Trophoblast cell (in vitro differentiated cells and primary cell): ENCODE results near the gene CEL.

ENCODE experiments used
- DNase-seq, 2 donors: peaks; one replicate each; pipeline ENCODE4 v3.0.0-alpha.2; 2016
- H2AFZ ChIP-seq: 2 replicates; pipeline ENCODE4 v1.6.1; 2013; ENCODE audit warnings: low read length, moderate library complexity, mild to moderate bottlenecking; ENCODE audit not compliant: insufficient read depth, poor library complexity
- H2AK5ac ChIP-seq: 2 replicates; pipeline ENCODE4 v1.6.1; 2013; ENCODE audit warnings: mild to moderate bottlenecking, low read length
- H2BK120ac ChIP-seq: 2 replicates; pipeline ENCODE4 v1.6.1; 2013; ENCODE audit warnings: low read length, mild to moderate bottlenecking, moderate library complexity; ENCODE audit not compliant: insufficient read depth, poor library complexity
- H2BK12ac ChIP-seq: 2 replicates; pipeline ENCODE4 v1.6.1; 2013; ENCODE audit warnings: mild to moderate bottlenecking, low read length, moderate library complexity
- H2BK5ac ChIP-seq: 2 replicates; pipeline ENCODE4 v1.6.1; 2013; ENCODE audit warnings: low read length, low read depth, moderate library complexity, mild to moderate bottlenecking; ENCODE audit not compliant: poor library complexity
- H3K14ac ChIP-seq: 2 replicates; pipeline ENCODE4 v1.6.1; 2013; ENCODE audit warnings: mild to moderate bottlenecking, low read length
- H3K18ac ChIP-seq: 2 replicates; pipeline ENCODE4 v1.6.1; 2013; ENCODE audit warnings: mild to moderate bottlenecking, low read length
- H3K23ac ChIP-seq: 2 replicates; pipeline ENCODE4 v1.6.1; 2013; ENCODE audit warnings: low read length
- H3K27ac ChIP-seq: 2 replicates; pipeline ENCODE4 v1.5.1; 2013; ENCODE audit warnings: low read depth, mild to moderate bottlenecking, inconsistent platforms, low read length, moderate library complexity
- H3K27me3 ChIP-seq: 2 replicates; pipeline ENCODE4 v1.6.1; 2013; ENCODE audit warnings: inconsistent platforms, mild to moderate bottlenecking, low read length, moderate library complexity; ENCODE audit not compliant: insufficient read depth
- H3K36me3 ChIP-seq, 2 experiments: 1 replicate in 1 of 2; 2 replicates in 1 of 2; pipeline ENCODE4 v1.6.1; 2013; ENCODE audit warnings: low read length in 2 of 2, mild to moderate bottlenecking in 2 of 2, moderate library complexity in 1 of 2; ENCODE audit not compliant: insufficient read depth in 2 of 2, control insufficient read depth in 1 of 2
- H3K4ac ChIP-seq: 2 replicates; pipeline ENCODE4 v1.6.1; 2013; ENCODE audit warnings: low read depth, mild to moderate bottlenecking, low read length, moderate library complexity
- H3K4me1 ChIP-seq, 2 experiments: 1 replicate in 1 of 2; 2 replicates in 1 of 2; pipeline ENCODE4 v1.6.1; 2013; ENCODE audit warnings: low read length in 2 of 2, mild to moderate bottlenecking in 2 of 2, moderate library complexity in 1 of 2; ENCODE audit not compliant: insufficient read depth in 2 of 2, control insufficient read depth in 1 of 2
- H3K4me2 ChIP-seq: 2 replicates; pipeline ENCODE4 v1.6.1; 2013; ENCODE audit warnings: inconsistent platforms, mild to moderate bottlenecking, low read length, moderate library complexity
- H3K4me3 ChIP-seq: 2 replicates; pipeline ENCODE4 v1.5.1; 2013; ENCODE audit warnings: mild to moderate bottlenecking, low read depth, low read length, inconsistent platforms
- H3K79me1 ChIP-seq: one replicate; pipeline ENCODE4 v1.6.1; 2013; ENCODE audit warnings: low read length
- H3K79me2 ChIP-seq: 2 replicates; pipeline ENCODE4 v1.6.1; 2013; ENCODE audit warnings: low read length, mild to moderate bottlenecking; ENCODE audit not compliant: control insufficient read depth, insufficient read depth, poor library complexity
- H3K9ac ChIP-seq: 2 replicates; pipeline ENCODE4 v1.6.1; 2013; ENCODE audit warnings: mild to moderate bottlenecking, low read length
- H3K9me3 ChIP-seq: 2 replicates; pipeline ENCODE4 v1.6.1; 2013; ENCODE audit warnings: low read depth, mild to moderate bottlenecking, control low read depth, inconsistent platforms, low read length; ENCODE audit not compliant: insufficient read depth
- H4K12ac ChIP-seq: 2 replicates; pipeline ENCODE4 v1.6.1; 2013; ENCODE audit warnings: low read depth, mild to moderate bottlenecking, low read length, moderate library complexity
- H4K8ac ChIP-seq: 2 replicates; pipeline ENCODE4 v1.6.1; 2013; ENCODE audit warnings: low read depth, mild to moderate bottlenecking, low read length, moderate library complexity
- H4K91ac ChIP-seq: one replicate; pipeline ENCODE4 v1.6.1; 2013; ENCODE audit warnings: low read depth, mild to moderate bottlenecking, low read length, moderate library complexity
- WGBS: extraction: QIAGEN DNeasy Blood & Tissue Kit; methylation state at CpG from one replicate; pipeline ENCODE4 v1.1.7; 2013; ENCODE audit warnings: missing lambda C conversion rate; ENCODE audit not compliant: insufficient read length, insufficient coverage; ENCODE audit errors: extremely low coverage; 5-methylcytosine and 5-hydroxymethylcytosine counted together

The CEL gene

DNA sequence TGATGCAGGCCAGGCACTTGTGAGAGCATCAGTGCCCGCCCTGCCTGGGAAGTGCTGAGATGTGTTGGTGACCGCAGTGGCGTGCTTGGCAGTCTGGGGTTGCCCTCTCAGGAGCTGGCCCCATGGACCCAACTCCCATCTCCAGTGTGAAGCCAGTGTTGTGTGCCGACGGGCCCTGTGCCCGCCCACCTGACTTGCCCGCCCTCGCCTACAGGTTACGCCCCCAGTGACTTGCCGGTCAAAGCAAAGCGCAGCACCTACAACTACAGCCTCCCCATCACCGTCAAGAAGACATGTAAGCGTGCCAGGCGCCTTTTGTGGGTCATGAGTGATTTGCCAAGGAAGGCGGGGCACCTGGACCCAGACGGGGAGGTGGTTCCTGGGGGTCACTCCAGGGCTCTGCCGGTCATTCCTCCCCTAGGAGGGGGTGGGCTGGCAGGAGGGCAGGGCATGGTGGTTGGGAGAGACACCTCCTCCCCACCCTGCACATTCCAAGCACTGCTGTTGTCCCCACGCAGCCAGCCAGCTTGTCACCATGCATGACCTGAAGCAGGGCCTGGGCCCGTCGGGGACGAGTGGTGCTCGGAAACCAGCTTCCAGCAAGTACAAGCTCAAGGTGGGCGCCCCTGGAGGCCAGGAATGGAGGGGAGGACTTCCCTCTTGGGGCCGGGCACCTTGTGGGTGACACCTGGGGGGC, 7.4 kb upstream of the CEL start:
- no peak overlapping the region for H3K18ac ChIP-seq
- no peak overlapping the region for H3K23ac ChIP-seq
- H3K79me1 ChIP-seq = no peaks in the 10 kb centered on the region
- H3K27ac ChIP-seq = no peak overlapping the region
- no peak overlapping the region for H4K8ac ChIP-seq
- H3K9ac ChIP-seq = no peak overlapping the region
- H3K27me3 ChIP-seq = no peaks in the 10 kb centered on the region
- H3K4me1 ChIP-seq = no peaks in the 10 kb centered on the region
- DNase-seq = no peak
- H2AFZ ChIP-seq = no peak overlapping the region
- H3K4me3 ChIP-seq = peak overlapping the region; percentile 51
- no peak overlapping the region for H4K12ac ChIP-seq
- H2AK5ac ChIP-seq = no peak overlapping the region
- H3K14ac ChIP-seq = no peak overlapping the region
- H3K79me2 ChIP-seq = no peaks in the 10 kb centered on the region
- no peak overlapping the region for H2BK5ac ChIP-seq
- no peak overlapping the region for H3K4ac ChIP-seq
- no CpG with 5 or more reads among the region's 24 CpGs for WGBS
- no peak overlapping the region for H4K91ac ChIP-seq
- peaks cover 82 to 88% of the 10 kb centered on the region in 2 experiments for H3K36me3 ChIP-seq
- H2BK12ac ChIP-seq = no peak overlapping the region
- H3K9me3 ChIP-seq = peaks cover 2% of the 10 kb centered on the region
- no peak overlapping the region for H2BK120ac ChIP-seq
- H3K4me2 ChIP-seq = no peak overlapping the region

DNA sequence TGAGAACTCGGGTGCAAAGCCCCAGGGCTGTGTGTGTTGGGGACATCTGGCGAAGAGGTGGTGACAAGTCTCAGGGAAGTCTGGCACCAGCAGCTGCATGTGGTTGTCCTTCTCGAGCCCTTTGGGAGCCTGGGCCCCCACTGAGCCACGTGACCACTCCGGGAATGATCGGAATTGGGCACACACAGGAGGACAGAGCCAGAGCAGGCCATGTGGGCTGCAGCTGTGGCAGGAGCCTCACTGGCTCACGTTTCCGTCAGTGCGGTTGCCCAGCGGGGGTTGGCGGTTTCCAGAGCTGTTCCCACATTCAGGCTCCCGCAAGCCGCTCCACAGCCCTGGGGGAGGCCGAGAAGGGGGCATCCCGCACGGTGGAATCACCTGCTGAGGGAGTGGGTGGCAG, 6.8 kb upstream of the CEL start:
- no peak overlapping the region for H2AFZ ChIP-seq
- H3K79me2 ChIP-seq = no peaks in the 10 kb centered on the region
- H2BK12ac ChIP-seq = no peak overlapping the region
- DNase-seq = no peak
- H3K9ac ChIP-seq = no peak overlapping the region
- H4K12ac ChIP-seq = no peak overlapping the region
- H3K23ac ChIP-seq = no peak overlapping the region
- H2BK120ac ChIP-seq = no peak overlapping the region
- H4K91ac ChIP-seq = no peak overlapping the region
- no peaks in the 10 kb centered on the region for H3K79me1 ChIP-seq
- H2BK5ac ChIP-seq = no peak overlapping the region
- no peak overlapping the region for H2AK5ac ChIP-seq
- H3K14ac ChIP-seq = no peak overlapping the region
- no peak overlapping the region for H4K8ac ChIP-seq
- no peaks in the 10 kb centered on the region for H3K27me3 ChIP-seq
- no peak overlapping the region for H3K4me2 ChIP-seq
- H3K4ac ChIP-seq = no peak overlapping the region
- H3K18ac ChIP-seq = no peak overlapping the region
- H3K36me3 ChIP-seq = peaks cover 78 to 83% of the 10 kb centered on the region in 2 experiments
- H3K9me3 ChIP-seq = peaks cover 2% of the 10 kb centered on the region
- no peak overlapping the region for H3K4me3 ChIP-seq
- no CpG with 5 or more reads among the region's 16 CpGs for WGBS
- H3K27ac ChIP-seq = no peak overlapping the region
- H3K4me1 ChIP-seq = peaks cover 4% of the 10 kb centered on the region in 2 experiments

DNA sequence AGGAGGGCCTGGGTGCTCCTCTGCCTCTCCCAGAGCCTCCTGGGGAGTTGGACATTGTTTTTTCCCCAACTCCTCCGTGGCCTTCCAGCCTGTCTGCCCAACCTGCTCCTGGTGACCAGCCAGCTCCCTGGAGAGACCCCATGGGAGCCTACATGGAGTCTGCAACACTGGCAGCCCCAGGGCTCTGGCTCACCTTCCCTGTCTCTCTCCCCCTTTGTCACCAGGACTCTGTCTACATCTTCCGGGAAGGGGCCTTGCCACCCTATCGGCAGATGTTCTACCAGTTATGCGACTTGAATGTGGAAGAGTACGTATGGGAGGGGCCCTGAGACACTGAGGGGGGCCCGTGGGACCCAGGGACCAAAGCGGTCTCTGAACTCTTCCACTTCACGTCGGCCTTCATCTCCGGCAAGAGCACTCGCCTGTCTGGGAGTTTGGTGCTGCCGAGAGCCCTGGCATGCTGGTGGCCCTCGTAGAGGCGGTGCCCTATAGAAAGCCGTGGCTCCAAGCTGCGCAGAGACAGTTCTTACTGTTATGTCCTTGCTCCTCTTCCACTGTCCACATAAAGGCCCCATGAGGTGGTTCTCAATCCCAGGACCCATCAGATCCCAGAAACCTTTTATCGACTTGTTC, 5.9 kb upstream of the CEL start:
- no peak overlapping the region for H3K27ac ChIP-seq
- H3K18ac ChIP-seq = no peak overlapping the region
- no peak overlapping the region for H2AK5ac ChIP-seq
- H4K8ac ChIP-seq = no peak overlapping the region
- no peak overlapping the region for H3K23ac ChIP-seq
- no peak overlapping the region for H3K4ac ChIP-seq
- H2BK12ac ChIP-seq = no peak overlapping the region
- no peak overlapping the region for H2BK120ac ChIP-seq
- no peak overlapping the region for H3K9ac ChIP-seq
- H3K9me3 ChIP-seq = peaks cover 2% of the 10 kb centered on the region
- peaks cover 8 to 9% of the 10 kb centered on the region in 2 experiments for H3K4me1 ChIP-seq
- no peak overlapping the region for H3K4me3 ChIP-seq
- H3K36me3 ChIP-seq = peaks cover 70 to 73% of the 10 kb centered on the region in 2 experiments
- WGBS = no CpG with 5 or more reads among the region's 17 CpGs
- no peak overlapping the region for H4K12ac ChIP-seq
- no peaks in the 10 kb centered on the region for H3K79me2 ChIP-seq
- H2BK5ac ChIP-seq = no peak overlapping the region
- H3K14ac ChIP-seq = no peak overlapping the region
- no peak overlapping the region for H3K4me2 ChIP-seq
- H2AFZ ChIP-seq = no peak overlapping the region
- H3K27me3 ChIP-seq = no peaks in the 10 kb centered on the region
- no peak overlapping the region for H4K91ac ChIP-seq
- no peaks in the 10 kb centered on the region for H3K79me1 ChIP-seq
- no peak for DNase-seq

DNA sequence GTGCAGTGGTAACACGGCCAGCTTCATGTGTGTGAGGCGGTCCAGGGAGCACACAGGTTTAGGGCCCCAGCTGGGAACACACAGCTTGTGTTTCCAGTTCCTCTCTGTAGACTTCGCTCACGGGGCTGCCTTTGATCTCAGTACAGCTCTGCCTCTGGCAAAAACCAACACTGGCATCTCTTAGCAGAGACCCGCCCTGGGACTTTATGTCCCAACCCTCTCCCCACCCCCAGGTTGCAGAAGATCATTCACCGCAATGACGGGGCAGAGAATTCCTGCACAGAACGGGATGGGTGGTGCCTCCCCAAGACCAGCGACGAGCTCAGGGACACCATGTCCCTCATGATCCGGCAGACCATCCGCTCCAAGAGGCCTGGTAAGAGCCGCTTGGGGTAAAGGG, 5.2 kb upstream of the CEL start:
- H3K27ac ChIP-seq = no peak overlapping the region
- peaks cover 65 to 67% of the 10 kb centered on the region in 2 experiments for H3K36me3 ChIP-seq
- no peak overlapping the region for H4K91ac ChIP-seq
- no peak overlapping the region for H3K9ac ChIP-seq
- no peak overlapping the region for H2BK120ac ChIP-seq
- H2AK5ac ChIP-seq = no peak overlapping the region
- no peak overlapping the region for H3K18ac ChIP-seq
- H3K79me2 ChIP-seq = no peaks in the 10 kb centered on the region
- no peak overlapping the region for H2BK12ac ChIP-seq
- no peaks in the 10 kb centered on the region for H3K27me3 ChIP-seq
- DNase-seq = no peak
- no peaks in the 10 kb centered on the region for H3K79me1 ChIP-seq
- no CpG with 5 or more reads among the region's 13 CpGs for WGBS
- no peak overlapping the region for H3K23ac ChIP-seq
- no peak overlapping the region for H3K4ac ChIP-seq
- no peak overlapping the region for H2BK5ac ChIP-seq
- no peak overlapping the region for H3K4me3 ChIP-seq
- H3K4me2 ChIP-seq = no peak overlapping the region
- no peak overlapping the region for H4K8ac ChIP-seq
- peaks cover 2% of the 10 kb centered on the region for H3K9me3 ChIP-seq
- H3K4me1 ChIP-seq = peaks cover 13 to 14% of the 10 kb centered on the region in 2 experiments
- H3K14ac ChIP-seq = no peak overlapping the region
- no peak overlapping the region for H2AFZ ChIP-seq
- no peak overlapping the region for H4K12ac ChIP-seq
